ENCODE data around the gene FCRL6.
A peak's percentile ranks its signal among the peaks of the same experiment; 100 is the strongest.

FCRL6 gene

DNA sequence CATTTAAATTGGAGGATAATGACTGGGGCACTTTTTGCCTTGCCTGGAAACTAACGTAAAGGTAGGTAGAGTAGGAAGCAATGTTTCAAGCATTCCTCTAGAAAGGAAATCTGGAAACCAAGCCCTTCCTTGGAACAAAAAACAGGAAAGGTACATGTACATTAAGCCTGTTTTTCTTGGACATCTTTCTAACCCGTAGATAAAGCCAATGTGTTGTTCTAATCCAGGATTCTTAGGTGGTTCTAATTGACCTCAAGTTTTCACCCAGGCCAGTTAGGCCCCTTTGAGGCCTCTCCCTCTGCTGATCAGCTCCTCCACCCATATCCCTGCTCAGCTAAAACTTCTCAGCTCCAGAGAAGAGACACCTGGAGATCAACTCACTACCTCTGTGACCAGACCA is 27.7 kb upstream of the FCRL6 start:
- DNase-seq (ENCODE audit: extremely low read depth, low read depth), result no peak
- TF ChIP-seq, protein P1, sequence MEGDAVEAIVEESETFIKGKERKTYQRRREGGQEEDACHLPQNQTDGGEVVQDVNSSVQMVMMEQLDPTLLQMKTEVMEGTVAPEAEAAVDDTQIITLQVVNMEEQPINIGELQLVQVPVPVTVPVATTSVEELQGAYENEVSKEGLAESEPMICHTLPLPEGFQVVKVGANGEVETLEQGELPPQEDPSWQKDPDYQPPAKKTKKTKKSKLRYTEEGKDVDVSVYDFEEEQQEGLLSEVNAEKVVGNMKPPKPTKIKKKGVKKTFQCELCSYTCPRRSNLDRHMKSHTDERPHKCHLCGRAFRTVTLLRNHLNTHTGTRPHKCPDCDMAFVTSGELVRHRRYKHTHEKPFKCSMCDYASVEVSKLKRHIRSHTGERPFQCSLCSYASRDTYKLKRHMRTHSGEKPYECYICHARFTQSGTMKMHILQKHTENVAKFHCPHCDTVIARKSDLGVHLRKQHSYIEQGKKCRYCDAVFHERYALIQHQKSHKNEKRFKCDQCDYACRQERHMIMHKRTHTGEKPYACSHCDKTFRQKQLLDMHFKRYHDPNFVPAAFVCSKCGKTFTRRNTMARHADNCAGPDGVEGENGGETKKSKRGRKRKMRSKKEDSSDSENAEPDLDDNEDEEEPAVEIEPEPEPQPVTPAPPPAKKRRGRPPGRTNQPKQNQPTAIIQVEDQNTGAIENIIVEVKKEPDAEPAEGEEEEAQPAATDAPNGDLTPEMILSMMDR (IDR thresholded peaks at IDR 0.05; ENCODE audit: low read depth, low read length), result no peak

DNA sequence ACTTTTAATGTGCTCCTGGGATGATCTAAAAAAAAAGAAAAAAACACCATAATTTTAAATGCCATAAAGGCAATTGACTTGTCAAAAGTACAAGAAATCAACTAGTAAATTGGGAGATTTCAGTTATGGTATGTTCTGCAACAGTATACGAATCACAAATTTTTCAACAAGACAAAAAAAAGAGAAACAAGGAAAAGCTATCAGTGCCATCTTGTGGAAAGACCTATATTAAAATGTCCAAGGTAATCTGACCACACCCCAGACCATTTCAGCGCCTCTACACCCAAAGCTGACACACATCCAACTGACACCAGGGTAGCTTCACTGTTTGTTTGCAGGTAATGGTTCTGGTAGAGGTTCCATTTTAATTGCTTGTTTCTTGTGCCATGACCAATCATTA is 26.4 kb upstream of the FCRL6 start:
- no peak for DNase-seq (ENCODE audit: extremely low read depth, low read depth)
- TF ChIP-seq, protein P1 (IDR thresholded peaks at IDR 0.05; ENCODE audit: low read depth, low read length), result no peak

DNA sequence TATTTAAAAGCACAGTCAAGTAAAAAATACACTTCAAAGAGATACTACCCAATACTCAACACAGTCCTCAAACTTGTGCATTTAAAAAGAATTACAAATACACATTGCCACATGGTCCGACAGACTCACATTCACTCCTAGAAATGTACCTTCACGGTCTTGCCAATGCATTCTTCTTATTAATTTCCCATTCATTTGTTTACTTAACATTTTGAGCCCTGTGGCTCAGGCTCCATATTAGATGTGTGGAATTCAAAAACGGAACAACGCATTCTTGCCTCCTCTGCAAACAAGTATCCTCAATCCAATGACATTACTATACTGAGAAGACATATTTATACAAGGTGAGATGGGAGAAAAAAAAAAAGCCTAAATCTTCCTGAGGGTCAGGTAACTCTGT is 23.9 kb upstream of the FCRL6 start:
- DNase-seq (ENCODE audit: extremely low read depth, low read depth), result no peak
- TF ChIP-seq, protein P1 (IDR thresholded peaks at IDR 0.05; ENCODE audit: low read depth, low read length), result no peak

DNA sequence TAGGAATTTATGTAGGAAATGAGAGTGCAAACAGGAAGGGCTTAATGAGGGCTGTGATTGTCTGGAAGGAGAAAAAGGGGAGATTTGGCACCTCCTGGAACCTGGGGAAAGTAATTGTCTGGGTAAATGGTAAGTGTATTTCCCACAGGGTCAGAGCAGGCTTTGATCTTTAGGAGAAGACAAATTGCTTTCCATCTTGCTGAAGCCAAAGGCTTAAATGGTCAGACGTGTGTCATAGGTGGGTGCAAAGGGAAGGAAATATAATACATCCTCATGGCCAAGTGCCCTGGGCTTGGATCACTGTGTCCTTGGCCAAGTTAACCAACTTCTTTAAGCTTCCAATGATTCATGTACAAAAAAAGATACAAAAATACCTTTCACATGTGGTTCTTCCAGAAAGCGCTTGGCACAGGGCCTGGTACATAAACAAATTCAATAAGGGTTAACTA is 22.7 kb upstream of the FCRL6 start:
- TF ChIP-seq, protein P1 (IDR thresholded peaks at IDR 0.05; ENCODE audit: low read depth, low read length), result no peak
- DNase-seq (ENCODE audit: extremely low read depth, low read depth), result peak; percentile 62

DNA sequence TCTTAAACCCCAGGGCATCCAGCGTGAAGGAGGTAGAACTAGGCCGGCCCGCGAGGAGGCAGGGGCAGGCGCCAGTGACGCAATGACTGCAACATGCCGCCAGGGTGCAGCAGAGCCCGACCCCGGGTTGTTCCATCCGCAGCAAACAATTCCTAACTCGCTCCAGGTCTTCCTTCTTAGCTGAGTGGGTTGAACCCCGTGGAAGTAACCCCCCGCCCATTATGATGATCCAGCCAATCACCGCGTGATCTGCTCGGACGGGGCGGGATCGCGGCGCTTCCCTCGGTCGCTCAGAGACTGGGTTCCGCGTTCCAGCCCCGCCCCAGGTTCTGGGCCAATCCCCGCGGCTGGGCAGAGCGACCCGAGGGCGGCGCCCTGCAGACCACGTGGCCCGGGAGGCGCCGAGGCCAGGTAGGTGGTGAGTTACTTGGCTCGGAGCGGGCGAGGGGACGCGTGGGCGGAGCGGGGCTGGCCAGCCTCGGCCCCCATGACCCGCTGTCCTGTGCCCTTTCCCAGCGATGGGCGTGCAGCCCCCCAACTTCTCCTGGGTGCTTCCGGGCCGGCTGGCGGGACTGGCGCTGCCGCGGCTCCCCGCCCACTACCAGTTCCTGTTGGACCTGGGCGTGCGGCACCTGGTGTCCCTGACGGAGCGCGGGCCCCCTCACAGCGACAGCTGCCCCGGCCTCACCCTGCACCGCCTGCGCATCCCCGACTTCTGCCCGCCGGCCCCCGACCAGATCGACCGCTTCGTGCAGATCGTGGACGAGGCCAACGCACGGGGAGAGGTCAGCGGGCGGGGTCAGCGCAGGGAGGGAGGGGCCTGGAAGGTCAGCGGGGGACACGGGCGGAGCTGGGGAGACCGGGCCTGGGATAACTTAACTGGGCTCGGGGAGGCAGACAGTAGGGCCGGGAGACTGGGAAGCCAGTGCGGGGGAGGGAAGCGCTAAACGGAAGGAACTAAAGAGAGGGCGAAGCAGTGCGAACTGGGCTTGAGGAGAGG is 21.3 kb upstream of the FCRL6 start, which contains the start of gene DUSP23:
Gene DUSP23, plus strand, starts transcription at position 380 of the 1,000 bp plus-strand sequence. Its CDS starts 139 bp downstream, at position 519.
- DNase-seq (ENCODE audit: extremely low read depth, low read depth), result peak; percentile 95
- TF ChIP-seq, protein P1 (IDR thresholded peaks at IDR 0.05; ENCODE audit: low read depth, low read length), result peak; percentile 97

DNA sequence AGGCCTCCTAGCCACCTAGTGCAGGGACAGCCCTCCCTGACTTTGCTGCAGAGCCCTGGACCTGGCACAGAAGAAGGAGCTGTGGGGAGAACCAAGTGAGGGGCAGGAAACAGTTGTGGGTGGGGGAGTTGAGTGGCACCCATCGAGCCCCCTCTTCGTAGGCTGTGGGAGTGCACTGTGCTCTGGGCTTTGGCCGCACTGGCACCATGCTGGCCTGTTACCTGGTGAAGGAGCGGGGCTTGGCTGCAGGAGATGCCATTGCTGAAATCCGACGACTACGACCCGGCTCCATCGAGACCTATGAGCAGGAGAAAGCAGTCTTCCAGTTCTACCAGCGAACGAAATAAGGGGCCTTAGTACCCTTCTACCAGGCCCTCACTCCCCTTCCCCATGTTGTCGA is 20.2 kb upstream of the FCRL6 start:
- DNase-seq (ENCODE audit: extremely low read depth, low read depth), result no peak
- TF ChIP-seq, protein P1 (IDR thresholded peaks at IDR 0.05; ENCODE audit: low read depth, low read length), result no peak

DNA sequence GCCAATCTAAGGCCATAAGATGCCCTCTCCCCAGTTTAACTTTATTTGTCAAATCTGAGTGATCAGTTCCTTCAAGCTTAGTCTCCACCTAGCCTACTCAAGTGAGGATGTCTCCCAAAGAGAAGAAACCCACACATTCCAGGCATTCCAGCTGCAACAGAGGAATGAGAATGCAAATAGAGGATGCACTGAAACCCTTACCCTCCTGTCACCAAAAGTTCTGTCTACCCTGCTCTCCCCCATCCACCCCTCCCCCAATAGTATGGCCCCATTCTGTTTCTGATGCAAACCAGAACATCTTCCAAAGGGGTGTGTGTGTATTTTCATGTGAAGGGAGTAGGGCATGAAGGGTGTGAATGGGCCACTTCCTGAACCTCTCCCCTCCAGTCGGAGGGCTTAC is 18.4 kb upstream of the FCRL6 start:
- TF ChIP-seq, protein P1 (IDR thresholded peaks at IDR 0.05; ENCODE audit: low read depth, low read length), result no peak
- DNase-seq (ENCODE audit: extremely low read depth, low read depth), result no peak
